ENCODE data around the gene NDUFB1.

The NDUFB1 gene

DNA sequence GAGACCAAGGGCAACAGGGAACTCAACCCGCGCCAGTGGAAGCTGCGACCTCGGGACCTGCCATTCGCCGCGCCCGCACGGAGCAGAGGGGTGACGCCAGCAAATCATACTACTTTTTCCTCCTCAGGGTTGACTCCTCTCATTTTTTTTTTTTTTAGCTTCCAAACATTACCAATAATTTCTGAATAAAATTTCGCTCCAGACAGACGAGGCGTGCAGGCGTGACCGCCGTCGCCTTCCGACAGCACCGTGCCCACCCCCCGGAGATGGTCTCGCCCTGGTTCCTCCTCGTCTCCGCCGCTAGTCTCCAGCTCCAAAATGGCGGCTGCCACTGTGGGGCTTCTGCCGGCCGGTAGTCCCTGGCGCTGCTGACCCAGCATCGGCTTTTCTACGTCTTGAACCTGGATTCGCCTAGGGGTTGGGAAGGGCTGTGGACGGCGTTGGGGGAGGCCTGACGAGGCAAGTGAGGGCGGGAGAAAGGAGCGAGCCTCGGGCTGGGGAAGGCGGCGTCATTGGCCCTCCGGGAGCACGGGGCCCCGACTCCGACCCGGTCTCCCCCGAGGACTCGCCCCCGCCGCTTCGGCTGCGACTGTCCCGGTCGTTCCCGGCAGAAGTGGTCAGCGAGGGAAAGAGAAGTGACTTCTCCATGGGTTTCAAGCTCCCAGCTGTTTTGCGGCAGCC lies at the start of gene NDUFB1, which contains the start of gene CPSF2:
TSS of gene NDUFB1 (minus strand) at position 37 of the 681 bp plus-strand sequence. CDS start 4,069 bp downstream, outside the sequence.
TSS of gene CPSF2 (plus strand) at position 300 of the 681 bp plus-strand sequence. CDS start 9,016 bp downstream, outside the sequence.
- peak; percentile 93 for DNase-seq (ENCODE audit: low spot score)

DNA sequence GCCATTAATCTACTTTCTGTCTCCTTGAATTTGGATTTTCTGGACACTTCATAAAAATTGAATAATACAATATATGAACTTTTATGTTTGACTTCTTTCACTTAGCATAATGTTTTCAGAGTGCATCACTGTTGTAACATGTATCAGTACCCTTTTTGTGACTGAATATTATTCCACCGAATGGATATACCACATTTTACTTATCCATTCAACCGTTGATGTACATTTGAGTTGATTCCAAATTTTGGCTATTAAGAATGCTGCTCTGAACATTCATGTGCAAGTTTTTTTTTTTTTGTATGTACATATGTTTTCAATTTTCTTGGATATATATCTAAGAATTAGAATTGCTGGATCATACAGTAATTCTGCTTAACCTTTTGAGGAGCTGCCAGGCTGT lies 43.5 kb upstream of the NDUFB1 start:
- no peak for DNase-seq (ENCODE audit: low spot score)

DNA sequence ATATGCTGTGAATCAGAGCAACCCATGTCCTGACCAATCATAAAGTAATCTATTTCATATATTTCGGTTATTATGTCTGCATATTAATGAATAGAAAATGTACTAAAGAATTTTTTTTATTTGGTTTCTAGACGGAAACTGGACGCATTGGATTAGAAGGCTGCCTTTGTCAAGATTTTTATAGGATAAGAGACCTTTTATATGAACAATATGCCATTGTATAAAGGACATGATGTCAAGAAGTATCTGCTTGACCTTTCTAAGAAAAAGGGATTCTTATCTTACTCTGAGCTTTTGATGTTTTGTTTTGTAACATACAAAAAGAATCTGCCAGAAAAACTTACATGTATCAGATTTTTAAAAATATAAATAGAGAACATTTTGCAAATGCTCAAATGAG lies 40.0 kb upstream of the NDUFB1 start:
- DNase-seq (ENCODE audit: low spot score) = no peak

DNA sequence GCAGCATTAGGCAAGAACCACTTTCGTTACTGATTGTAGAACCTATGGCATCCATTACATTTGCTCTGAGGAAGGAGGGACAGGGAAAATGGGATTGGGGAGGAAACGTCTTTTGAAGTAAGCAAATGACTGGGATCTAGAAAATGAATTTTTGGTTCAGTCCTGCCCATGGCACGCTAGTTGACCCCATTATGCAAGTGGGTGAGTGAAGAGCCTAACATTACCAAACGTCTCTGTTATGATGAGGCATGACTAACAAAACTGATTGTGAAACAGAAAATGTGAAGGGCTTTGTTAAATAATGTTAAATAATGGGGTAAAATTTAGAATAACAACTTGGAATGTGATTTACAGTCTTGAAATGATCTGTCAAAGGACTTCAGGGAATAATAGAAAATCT lies 39.1 kb upstream of the NDUFB1 start:
- DNase-seq (ENCODE audit: low spot score) = no peak

DNA sequence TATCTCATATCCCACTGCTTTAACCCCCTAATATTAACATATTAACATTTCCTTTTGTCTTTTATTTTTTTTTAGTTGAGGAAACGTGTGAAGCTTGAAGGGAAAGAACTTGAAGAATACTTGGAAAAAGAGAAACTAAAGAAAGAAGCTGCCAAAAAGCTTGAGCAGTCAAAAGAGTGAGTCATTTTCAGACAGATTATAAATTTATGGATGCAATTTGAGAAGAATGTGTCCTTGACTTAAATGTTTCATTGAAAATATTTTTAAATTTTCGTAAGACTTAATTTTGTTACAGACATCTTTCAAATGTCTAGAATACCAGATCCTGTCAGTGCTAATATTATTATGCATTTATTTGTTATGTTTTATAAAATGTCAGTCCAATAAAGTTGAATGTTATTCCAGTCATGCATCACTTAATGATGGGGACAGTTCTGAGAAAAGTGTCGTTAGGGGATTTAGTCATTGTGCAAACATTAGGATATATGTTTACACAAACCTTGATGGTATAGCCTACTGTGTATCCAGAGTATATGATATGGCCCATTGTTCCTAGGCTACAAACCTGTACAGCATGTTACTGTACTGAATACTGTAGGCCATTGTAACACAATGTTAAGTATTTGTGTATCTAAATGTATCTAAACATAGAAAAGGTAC lies 32.9 kb upstream of the NDUFB1 start:
- no peak for DNase-seq (ENCODE audit: low spot score)

DNA sequence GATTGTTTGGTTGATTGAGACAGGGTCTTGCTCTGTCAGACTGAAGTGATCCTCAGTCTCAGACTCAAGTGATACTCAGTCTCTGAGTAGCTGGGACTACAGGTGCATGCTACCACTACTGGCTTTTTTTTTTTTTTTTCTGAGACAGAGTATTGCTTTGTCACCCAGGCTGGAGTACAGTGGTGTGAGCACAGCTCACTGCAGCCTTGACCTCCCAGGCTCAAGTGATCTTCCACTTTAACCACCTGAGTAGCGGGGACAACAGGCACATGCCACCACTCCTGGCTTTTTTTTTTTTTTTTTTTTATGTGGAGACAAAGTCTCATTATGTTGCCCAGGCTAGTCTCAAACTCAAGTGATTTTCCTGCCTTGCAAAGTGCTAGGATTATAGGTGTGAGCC lies 32.1 kb upstream of the NDUFB1 start:
- DNase-seq (ENCODE audit: low spot score) = no peak

DNA sequence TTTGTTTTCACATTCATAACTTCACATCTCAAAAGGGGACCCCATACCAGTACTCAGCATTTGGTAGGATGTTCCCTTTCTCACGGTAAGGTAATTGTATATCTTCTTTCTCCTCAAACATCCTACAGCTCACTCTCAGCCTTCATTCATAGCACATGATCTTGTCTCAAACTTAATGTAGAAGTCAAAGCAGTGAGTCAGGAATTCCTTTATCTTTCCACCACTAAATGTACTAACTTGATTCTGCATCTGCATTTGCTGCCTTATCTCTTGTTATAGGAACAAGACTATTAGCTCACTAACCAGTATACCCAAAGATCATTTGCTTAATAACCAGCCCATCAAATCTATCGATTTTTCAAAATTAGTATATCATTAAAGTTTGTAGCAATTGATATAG lies 23.2 kb upstream of the NDUFB1 start:
- no peak for DNase-seq (ENCODE audit: low spot score)

DNA sequence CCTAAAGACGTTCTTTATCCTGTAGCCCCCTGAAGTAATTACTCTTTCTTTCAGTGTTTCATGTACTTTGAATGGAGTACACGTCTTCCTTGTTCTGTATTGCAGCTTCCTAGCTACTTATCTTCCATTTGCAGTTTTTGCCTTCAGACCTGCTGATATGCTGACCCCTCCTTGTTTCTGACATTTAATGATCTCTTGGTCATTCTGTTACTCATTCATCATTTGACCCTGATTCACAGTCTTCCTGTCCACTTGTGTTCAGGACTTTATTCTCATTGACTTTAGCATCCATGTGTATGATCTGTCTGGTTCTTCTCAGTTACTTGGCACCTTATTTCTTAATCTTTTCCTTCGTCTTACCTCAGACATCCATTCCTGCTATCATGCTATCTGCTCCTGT lies 22.5 kb upstream of the NDUFB1 start:
- no peak for DNase-seq (ENCODE audit: low spot score)

DNA sequence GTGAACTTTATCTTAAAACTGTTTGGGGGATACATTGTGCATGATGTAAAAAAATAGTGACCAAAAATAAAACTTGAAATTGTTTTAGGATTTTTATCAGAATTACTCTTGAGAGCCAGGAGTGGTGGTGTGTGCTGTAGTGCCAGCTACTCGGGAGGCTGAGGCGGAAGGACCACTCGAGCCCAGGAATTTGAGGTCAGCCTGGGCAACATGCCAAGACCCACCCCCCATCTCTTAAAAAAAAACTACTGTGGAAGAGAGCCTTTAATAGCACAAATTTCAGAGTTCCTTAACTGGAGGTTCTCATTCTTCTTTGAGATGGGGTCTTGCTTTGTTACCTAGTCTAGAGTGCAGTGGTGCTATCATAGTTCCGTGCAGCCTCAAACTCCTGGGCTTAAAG lies 21.8 kb upstream of the NDUFB1 start:
- DNase-seq (ENCODE audit: low spot score) = no peak

DNA sequence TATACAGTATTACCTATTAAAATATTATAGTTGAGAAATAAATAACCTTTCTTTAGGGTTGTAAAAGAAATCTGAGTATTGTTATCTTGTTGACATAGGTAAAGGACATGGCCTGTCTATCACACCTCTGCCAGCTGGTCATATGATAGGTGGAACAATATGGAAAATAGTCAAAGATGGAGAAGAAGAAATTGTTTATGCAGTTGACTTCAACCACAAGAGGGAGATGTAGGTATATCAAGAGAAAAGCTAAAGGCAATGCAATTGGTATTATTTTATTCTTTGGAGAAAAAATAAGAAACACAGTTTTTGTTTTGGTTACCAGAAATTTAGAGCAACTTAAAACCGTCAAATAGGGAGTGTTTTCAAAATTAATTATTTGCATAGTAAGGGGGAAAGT lies 13.8 kb upstream of the NDUFB1 start:
- no peak for DNase-seq (ENCODE audit: low spot score)

DNA sequence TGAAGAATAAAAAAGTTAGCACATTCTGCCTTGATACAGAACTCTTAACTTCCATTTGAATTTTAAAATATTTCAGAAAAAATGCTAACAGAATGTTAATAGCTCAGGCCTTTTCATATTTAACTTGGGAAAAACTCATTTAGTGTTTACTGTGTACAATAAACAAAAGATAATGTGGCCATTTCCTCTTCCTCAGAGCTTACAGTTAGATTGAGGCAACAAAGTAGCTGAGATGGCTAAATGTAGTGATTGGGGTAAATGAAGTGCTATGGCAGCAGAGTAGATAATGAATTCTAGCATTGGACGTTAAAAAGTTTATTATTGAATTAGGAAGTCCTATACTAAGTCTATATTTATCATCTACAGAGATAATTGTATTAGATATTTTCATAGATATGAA lies 12.9 kb upstream of the NDUFB1 start:
- no peak for DNase-seq (ENCODE audit: low spot score)

DNA sequence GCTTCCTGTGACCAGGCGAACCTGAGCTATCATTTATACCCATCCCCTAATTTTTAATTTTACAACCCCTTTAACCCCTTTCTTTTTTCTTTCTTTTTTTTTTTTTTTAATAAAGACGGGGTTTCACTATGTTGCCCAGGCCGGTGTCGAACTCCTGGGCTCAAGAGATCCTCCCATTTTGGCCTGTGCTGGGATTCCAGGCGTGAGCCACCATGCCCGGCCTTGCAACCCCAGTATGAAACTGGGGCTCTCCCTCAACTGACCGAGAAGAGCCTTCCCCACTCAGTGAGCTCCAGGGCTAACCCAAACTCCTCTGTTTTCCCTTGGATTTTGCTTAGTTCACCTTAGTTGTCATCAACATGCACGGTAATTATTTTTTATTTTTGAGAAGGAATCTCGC lies 1.3 kb upstream of the NDUFB1 start:
- no peak for DNase-seq (ENCODE audit: low spot score)

DNA sequence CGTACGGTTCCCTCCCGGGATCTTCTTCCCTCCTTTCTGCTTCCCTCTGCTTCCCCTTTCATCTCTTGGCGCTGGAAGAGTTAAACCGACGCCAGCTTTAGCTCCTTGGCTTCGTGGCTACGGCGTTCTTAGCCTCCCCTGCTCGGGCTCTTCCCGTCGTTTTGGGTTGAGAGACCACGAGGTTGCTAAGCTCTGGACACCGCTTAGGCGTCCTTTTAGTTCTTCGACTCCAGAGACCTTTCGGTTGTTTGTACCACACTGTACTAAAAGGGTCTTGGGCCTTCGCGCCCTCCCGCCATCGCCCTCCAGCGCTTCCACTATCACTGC lies 808 bp upstream of the NDUFB1 start:
- peak; percentile 43 for DNase-seq (ENCODE audit: low spot score)

DNA sequence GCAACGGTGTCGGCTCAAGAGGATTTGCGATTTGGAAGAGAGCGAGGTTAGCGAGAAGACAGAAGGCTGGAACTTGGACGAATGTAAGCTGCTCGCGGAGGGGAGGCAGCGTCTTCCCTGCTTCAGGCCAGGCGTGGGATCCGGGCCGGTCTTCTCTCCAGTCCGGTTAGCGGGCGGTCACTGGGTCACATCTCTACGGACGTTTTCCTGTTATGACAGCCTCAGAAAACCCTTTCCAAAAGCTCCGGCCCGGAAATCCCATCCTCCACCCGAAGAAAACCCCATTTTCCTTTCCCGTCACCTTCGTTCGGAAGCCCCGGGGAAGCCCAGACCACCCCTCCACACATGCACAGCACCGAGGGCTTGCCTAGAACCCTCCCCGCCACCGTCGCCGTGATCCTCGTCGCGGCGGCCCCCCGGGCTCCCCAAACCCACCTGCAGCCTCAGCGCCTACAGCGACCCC lies 268 bp downstream of the NDUFB1 start:
- DNase-seq (ENCODE audit: low spot score) = peak; percentile 33

DNA sequence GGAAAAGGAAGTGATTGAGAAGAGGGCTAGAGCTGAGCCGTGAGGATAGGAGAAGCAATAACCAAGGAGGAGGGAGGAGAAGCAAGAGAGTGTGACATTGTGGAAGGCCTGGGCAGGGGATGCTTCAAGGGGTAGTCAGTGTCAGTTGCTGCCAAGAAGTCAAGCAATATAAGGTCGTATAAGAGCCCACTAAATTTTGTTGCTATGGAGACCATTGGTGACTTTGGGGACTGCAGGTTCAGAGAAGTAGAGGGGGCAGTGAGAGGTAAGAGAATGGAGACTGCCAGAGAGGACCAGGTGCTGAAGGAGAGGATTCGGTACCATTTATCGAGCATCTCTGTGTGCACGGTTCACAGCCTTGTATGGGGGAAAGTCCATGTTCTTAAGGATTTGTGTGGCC lies 12.0 kb downstream of the NDUFB1 start:
- DNase-seq (ENCODE audit: low spot score) = no peak

DNA sequence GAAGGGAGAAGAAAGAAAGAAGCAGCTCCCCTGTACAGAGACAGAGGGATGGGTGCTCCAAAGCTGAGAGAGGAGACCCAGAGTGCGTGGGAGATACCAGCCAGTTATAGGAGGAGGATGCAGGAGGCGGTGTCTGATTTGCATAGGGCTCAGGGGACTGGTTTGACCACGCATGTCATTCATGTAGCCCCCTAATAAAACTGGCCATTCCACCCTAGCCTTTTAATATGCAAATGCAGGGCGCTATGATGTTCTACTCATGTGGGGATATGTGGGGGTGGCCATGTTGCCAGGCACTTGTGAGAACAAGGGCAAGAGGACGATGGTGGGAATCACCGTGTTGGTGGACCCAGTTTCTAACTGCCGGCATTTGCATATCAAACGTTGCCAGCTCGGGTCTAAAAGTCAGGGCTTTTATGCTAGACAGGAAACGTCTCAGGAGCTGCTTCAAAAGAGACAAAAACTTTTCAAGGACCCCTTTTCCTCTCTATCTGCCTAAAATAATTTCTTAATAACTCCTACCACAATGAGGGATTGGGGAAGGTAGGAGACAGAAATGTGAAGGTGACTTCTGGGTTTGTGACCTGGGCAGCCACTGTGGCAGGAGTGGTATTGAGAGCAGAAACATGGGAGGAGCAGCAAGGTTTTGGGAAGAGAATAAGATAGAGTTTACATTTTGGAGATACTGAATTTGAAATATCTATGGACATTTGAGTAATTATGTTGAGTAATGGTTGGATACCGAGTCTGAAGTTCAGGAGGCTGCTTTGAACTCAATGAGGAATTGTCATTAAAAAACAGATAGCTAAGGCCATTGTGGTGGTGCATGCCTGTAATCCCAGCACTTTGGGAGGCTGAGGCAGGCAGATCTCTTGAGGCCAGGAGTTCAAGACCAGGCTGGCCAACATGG lies 12.9 kb downstream of the NDUFB1 start:
- peak; percentile 49 for DNase-seq (ENCODE audit: low spot score)

DNA sequence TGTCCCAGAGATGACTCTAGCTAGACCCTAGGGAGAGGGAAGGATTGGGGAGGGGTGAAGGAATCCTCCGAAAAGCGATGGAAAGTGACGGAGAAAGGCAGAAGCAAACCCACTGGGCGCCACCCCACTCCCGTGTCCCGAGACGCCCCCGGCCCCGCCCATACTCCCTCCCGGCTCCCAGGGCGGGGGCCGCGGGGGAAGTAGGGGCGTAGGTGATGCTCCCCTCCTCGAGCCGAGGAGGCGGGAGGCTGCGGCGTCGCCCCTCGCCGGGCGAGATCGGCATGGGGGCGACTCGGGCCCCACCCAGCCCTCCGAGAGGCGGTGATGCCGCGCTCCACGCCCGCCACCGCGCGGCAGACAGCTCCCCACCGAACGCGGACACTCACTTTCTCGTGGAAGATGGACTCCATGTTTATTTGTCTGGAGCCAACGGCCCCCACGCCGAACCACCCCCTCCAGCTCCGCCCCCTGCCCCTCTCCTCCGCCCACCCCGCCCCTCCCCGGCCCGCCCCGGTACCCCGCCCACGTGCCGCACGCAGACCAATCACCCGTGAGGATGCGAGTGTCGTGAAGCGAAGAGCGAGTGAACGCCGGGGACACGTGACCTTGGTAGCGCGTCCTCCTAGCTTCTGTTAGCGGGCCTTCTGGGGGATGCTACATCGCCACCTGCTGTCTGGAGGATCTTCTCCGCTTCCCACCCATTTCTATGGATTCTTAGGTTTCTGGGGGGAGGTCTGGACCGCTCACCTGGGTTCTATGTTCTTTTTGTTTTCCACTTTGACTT lies 15.2 kb downstream of the NDUFB1 start, which contains the start of gene ATXN3:
TSS of gene ATXN3 (minus strand) at position 440 of the 784 bp plus-strand sequence. CDS start at position 410, 30 bp downstream.
- DNase-seq (ENCODE audit: low spot score) = peak; percentile 97

DNA sequence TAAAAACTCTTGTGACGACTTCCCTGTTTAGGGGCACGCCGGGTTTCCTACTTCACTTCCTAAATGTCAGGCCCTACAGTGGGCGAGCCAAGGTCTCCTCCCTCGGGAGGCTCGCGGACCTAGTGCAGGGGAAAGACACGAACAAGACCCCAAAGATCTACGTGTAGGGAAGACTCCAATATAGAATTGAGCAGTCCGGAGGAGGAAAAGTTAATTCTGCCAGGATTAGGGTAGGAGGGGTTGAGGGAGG lies 15.7 kb downstream of the NDUFB1 start:
- peak; percentile 25 for DNase-seq (ENCODE audit: low spot score)

DNA sequence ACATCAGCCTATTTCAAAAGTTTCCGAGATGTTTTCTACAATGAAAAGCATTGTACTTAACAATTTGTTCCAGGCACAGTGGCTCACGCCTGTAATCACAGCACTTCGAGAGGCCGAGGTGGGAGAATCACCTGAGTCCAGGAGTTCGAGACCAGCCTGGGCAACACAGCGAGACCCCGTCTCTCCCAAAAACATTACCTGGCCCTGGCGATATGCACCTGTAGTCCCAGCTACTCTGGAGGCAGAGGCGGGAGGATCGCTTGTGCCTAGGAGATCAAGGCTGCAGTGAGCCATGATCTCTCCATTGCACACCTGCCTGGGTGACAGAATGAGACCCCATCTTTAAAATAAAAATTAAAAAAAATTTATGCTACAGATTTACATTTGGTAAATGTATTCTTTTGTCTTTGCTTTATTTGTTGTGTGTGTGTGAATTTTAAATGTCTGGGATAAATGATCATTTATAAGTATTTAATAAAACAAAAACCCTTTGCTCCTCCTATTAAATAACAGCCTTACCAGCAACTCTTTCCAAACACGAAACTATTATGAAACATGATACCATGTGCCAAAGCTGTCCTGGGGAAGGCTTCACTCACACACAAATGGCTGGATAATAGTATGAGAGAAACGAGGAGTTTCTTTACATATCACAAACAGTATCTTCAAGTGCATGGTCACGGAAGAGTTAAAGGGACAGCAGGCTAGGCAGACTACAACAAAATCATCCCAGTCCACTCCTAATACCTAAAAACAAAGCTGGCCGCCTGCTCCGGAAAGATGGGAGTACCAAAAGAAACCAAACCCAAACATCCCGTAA lies 16.2 kb downstream of the NDUFB1 start:
- DNase-seq (ENCODE audit: low spot score) = no peak

DNA sequence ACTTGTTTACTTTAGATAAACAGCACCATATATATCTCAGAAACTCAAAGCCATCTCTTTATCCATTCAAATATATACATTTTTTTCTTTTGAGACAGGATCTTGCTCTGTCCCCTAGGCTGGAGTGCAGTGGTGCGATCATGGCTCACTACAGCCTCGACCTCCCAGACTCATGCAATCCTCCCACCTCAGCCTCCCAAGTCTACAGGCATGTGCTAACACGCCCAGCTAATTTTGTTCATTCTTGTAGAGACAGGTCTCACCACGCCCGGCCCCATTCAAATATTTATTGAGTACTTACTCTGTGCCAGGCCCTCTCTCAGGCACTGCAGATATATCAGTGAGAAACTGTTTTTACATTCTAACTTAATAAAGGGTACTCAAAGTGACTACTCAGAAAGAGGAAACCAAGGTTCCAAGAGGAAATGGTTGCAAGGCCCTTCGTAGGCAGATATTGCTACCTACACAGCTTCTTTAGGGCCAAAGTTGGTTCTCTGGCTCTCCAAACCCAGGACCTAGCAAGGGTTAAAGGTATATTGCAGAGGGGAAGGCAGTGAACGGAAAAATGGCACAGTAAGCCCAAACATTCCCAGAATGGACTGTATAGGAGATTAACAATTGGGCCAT lies 18.0 kb downstream of the NDUFB1 start:
- no peak for DNase-seq (ENCODE audit: low spot score)

DNA sequence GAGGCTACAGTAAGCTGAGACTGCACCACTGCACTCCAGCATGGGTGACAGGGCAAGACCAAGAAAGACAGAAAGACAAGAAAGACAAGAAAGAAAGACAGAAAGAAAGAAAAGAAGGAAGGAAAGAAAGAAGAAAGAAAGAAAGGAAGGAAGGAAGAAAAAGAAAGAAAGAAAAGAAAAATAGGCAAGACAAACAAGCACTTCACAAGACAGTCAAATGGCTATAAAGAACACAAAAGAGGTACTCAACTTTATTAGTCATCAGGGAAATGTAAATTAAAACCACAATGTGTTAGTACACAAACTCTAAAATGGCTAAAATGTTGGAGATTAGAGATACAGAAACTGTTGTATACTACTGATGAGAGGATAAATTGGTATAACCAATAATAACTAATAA lies 21.7 kb downstream of the NDUFB1 start:
- no peak for DNase-seq (ENCODE audit: low spot score)
